Measurements from ENCODE around the gene PCDHGA10. TPM values are rescaled to one million over a fixed set of nuclear protein-coding genes. Genes with fewer than 3 reads are reported as not detected.
"Not testable (repeated sequence)": the region's sequence is repeated elsewhere in the genome, so short reads cannot be mapped to it uniquely, and the experiment has no call there.

The PCDHGA10 gene
- polyA plus RNA-seq, 3 donors from 2014 or later, result 0.43 TPM; not detected in 2

DNA sequence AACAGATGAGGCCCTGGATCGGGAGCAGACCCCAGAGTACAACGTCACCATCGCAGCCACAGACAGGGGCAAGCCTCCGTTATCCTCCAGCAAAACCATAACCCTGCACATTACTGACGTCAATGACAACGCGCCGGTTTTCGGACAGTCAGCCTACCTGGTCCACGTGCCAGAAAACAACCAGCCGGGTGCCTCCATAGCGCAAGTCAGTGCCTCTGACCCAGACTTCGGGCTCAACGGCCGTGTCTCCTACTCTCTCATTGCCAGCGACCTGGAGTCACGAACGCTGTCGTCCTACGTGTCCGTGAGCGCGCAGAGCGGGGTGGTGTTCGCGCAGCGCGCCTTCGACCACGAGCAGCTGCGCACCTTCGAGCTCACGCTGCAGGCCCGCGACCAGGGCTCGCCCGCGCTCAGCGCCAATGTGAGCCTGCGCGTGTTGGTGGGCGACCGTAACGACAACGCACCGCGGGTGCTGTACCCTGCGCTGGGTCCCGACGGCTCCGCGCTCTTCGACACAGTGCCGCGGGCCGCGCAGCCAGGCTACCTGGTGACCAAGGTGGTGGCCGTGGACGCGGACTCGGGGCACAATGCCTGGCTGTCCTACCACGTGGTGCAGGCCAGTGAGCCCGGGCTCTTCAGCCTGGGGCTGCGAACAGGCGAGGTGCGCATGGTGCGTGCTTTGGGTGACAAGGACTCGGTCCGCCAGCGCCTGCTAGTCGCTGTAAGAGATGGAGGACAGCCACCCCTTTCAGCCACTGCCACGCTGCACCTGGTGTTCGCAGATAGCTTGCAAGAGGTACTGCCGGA lies 6.5 kb downstream of the PCDHGA10 start:
- H3K9me3 Mint-ChIP-seq, result peaks cover 12 to 53% (median 37%) of the 10 kb centered on the region in 6 donors

DNA sequence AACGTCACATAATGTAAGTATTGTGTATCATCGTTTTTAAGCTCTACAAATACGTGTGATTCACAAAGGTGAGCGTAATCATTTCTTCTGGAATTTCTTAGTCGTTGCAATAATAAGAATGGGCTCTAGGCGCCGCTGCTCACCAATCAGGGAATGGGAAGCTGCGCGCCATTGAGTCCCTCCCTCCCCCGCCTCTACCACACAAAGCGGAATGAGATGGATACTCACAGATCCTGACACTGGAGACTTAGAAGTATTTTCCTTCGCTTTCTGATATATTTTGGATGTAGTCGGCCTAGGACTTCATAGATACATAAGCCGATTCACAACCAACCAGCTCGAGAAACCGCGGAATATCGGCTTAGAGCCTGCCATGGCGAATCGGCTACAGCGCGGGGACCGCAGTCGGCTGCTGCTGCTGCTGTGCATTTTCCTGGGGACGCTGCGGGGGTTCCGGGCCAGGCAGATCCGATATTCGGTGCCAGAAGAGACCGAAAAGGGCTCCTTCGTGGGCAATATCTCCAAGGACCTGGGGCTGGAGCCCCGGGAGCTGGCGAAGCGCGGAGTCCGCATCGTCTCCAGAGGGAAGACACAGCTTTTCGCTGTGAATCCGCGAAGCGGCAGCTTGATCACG lies 8.2 kb downstream of the PCDHGA10 start, which contains the start of gene PCDHGA11:
Gene PCDHGA11 (plus strand): TSS at position 197 of the 634 bp plus-strand sequence. CDS start 177 bp downstream, at position 374.
- peaks cover 14 to 38% of the 10 kb centered on the region in 2 donors for H3K4me1 Mint-ChIP-seq
- peak within 1 kb of the TSS in 2 of 6 donors; percentile 27 to 61 for H3K27ac Mint-ChIP-seq
- peaks cover 0 to 14% (median 12%) of the 10 kb centered on the region in 3 donors for H3K36me3 Mint-ChIP-seq
- DNase-seq, result peak; percentile 19 to 40 (median 31)
- peak within 1 kb of the TSS; percentile 71 to 89 (median 83) for H3K4me3 Mint-ChIP-seq
- H3K9me3 Mint-ChIP-seq, result peaks cover 12 to 50% (median 36%) of the 10 kb centered on the region in 6 donors
- peaks cover 52 to 66% (median 61%) of the 10 kb centered on the region in 3 donors for H3K27me3 Mint-ChIP-seq (ENCODE audit: low read depth in 3 of 3)

More for the DNA sequence above, 6.5 kb downstream of the PCDHGA10 start:
- DNase-seq, result no peak
- Mint-ChIP-seq H3K27me3 (ENCODE audit: low read depth in 3 of 3) (peaks cover 62 to 70% (median 68%) of the 10 kb centered on the region in 3 donors), H3K36me3 (peaks cover 0 to 18% (median 16%) of the 10 kb centered on the region in 3 donors), H3K4me3 (peak overlapping the region in 1 of 5 donors; percentile 85), H3K27ac (peak overlapping the region in 2 of 6 donors; percentile 41 to 74), H3K4me1 (peaks cover 23 to 53% of the 10 kb centered on the region in 2 donors)

DNA sequence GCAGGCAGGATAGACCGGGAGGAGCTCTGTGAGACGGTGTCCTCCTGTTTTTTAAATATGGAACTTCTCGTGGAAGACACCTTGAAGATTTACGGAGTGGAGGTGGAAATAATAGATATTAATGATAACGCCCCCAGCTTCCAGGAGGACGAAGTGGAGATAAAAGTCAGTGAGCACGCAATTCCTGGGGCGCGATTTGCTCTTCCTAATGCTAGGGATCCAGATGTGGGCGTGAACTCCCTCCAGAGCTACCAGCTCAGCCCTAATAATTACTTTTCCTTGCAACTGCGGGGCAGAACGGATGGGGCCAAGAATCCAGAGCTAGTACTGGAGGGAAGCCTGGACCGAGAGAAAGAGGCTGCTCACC lies 8.7 kb downstream of the PCDHGA10 start:
- peaks cover 0 to 14% (median 12%) of the 10 kb centered on the region in 3 donors for H3K36me3 Mint-ChIP-seq
- H3K27ac Mint-ChIP-seq, result peak overlapping the region in 2 of 6 donors; percentile 27 to 61
- H3K4me1 Mint-ChIP-seq, result peaks cover 14 to 37% of the 10 kb centered on the region in 2 donors
- H3K27me3 Mint-ChIP-seq (ENCODE audit: low read depth in 3 of 3), result peaks cover 49 to 65% (median 61%) of the 10 kb centered on the region in 3 donors
- DNase-seq, result no peak
- peak overlapping the region; percentile 71 to 89 (median 83) for H3K4me3 Mint-ChIP-seq
- peaks cover 12 to 50% (median 36%) of the 10 kb centered on the region in 6 donors for H3K9me3 Mint-ChIP-seq

DNA sequence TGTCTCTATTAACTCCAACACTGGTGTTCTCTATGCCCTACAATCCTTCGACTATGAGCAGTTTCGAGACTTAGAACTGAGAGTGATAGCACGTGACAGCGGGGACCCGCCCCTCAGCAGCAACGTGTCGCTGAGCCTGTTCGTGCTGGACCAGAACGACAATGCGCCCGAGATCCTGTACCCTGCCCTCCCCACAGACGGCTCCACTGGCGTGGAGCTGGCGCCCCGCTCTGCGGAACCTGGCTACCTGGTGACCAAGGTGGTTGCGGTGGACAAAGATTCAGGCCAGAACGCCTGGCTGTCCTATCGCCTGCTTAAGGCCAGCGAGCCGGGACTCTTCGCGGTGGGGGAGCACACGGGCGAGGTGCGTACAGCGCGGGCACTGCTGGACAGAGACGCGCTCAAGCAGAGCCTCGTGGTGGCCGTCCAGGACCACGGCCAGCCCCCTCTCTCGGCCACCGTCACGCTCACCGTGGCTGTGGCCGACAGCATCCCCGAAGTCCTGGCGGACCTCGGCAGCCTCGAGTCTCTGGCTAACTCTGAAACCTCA lies 10.0 kb downstream of the PCDHGA10 start:
- no peak overlapping the region for H3K27ac Mint-ChIP-seq
- peak overlapping the region in 1 of 5 donors; percentile 64 for H3K4me3 Mint-ChIP-seq
- H3K36me3 Mint-ChIP-seq, result peaks cover 0 to 13% (median 11%) of the 10 kb centered on the region in 3 donors
- peaks cover 12 to 45% (median 35%) of the 10 kb centered on the region in 6 donors for H3K9me3 Mint-ChIP-seq
- no peak for DNase-seq
- H3K4me1 Mint-ChIP-seq, result peaks cover 9 to 29% of the 10 kb centered on the region in 2 donors
- H3K27me3 Mint-ChIP-seq (ENCODE audit: low read depth in 3 of 3), result peaks cover 47 to 62% (median 53%) of the 10 kb centered on the region in 3 donors

DNA sequence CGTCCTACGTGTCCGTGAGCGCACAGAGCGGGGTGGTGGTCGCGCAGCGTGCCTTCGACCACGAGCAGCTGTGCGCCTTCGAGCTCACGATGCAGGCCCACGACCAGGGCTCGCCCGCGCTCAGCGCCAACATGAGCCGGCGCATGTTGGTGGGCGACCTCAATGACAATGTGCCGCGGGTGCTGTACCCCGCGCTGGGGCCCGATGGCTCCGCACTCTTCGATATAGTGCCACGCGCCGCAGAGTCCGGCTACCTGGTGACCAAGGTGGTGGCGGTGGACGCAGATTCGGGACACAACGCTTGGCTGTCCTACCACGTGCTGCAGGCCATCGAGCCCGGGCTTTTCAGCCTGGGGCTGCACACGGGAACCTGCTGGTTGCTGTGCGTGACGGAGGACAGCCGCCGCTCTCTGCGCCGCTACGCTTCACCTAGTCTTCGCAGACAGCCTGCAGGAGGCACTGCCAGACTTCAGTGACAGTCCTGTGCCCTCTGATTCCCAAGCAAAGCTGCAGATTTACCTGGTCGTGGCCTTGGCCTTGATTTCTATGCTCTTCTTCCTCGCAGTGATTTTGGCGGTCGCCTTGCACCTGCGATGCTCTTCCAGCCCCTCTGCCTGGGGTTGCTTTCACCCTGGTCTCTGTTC lies 15.1 kb downstream of the PCDHGA10 start:
- H3K27ac Mint-ChIP-seq, result no peak overlapping the region
- peaks cover 18 to 22% of the 10 kb centered on the region in 2 donors for H3K4me1 Mint-ChIP-seq
- H3K4me3 Mint-ChIP-seq, result no peak overlapping the region
- H3K9me3 Mint-ChIP-seq, result peaks cover 10 to 35% (median 24%) of the 10 kb centered on the region in 6 donors
- no peak for DNase-seq
- H3K27me3 Mint-ChIP-seq (ENCODE audit: low read depth in 3 of 3), result peaks cover 33 to 45% (median 35%) of the 10 kb centered on the region in 3 donors
- peaks cover 5 to 14% (median 8%) of the 10 kb centered on the region in 3 donors for H3K36me3 Mint-ChIP-seq

DNA sequence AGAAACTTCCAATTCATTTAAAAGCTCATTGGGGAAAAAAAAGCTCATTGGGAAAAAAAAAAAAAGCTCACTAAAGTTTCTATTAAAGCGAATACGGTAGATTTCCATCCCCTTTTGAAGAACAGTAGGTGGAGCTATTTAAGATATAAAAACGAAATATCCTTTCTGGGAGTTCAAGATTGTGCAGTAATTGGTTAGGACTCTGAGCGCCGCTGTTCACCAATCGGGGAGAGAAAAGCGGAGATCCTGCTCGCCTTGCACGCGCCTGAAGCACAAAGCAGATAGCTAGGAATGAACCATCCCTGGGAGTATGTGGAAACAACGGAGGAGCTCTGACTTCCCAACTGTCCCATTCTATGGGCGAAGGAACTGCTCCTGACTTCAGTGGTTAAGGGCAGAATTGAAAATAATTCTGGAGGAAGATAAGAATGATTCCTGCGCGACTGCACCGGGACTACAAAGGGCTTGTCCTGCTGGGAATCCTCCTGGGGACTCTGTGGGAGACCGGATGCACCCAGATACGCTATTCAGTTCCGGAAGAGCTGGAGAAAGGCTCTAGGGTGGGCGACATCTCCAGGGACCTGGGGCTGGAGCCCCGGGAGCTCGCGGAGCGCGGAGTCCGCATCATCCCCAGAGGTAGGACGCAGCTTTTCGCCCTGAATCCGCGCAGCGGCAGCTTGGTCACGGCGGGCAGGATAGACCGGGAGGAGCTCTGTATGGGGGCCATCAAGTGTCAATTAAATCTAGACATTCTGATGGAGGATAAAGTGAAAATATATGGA lies 17.7 kb downstream of the PCDHGA10 start, which contains the start of gene PCDHGA12:
Gene PCDHGA12 (plus strand): TSS at position 176 of the 782 bp plus-strand sequence. CDS start 253 bp downstream, at position 429.
- peaks cover 32 to 49% (median 36%) of the 10 kb centered on the region in 3 donors for H3K27me3 Mint-ChIP-seq (ENCODE audit: low read depth in 3 of 3)

DNA sequence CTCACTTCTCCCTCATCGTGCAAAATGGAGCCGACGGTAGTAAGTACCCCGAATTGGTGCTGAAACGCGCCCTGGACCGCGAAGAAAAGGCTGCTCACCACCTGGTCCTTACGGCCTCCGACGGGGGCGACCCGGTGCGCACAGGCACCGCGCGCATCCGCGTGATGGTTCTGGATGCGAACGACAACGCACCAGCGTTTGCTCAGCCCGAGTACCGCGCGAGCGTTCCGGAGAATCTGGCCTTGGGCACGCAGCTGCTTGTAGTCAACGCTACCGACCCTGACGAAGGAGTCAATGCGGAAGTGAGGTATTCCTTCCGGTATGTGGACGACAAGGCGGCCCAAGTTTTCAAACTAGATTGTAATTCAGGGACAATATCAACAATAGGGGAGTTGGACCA lies 18.5 kb downstream of the PCDHGA10 start:
- H3K27me3 Mint-ChIP-seq (ENCODE audit: low read depth in 3 of 3), result peaks cover 32 to 45% (median 36%) of the 10 kb centered on the region in 3 donors
- peaks cover 5 to 14% (median 11%) of the 10 kb centered on the region in 3 donors for H3K36me3 Mint-ChIP-seq
- peaks cover 19 to 22% of the 10 kb centered on the region in 2 donors for H3K4me1 Mint-ChIP-seq
- peaks cover 12 to 40% (median 27%) of the 10 kb centered on the region in 6 donors for H3K9me3 Mint-ChIP-seq
- peak overlapping the region; percentile 72 to 89 (median 78) for H3K4me3 Mint-ChIP-seq
- peak overlapping the region in 1 of 6 donors; percentile 57 for H3K27ac Mint-ChIP-seq
- peak in 1 of 3 donors; percentile 12 for DNase-seq

More for the DNA sequence above, 17.7 kb downstream of the PCDHGA10 start, which contains the start of gene PCDHGA12:
- peak within 1 kb of the TSS in 3 of 6 donors; percentile 32 to 63 (median 57) for H3K27ac Mint-ChIP-seq
- H3K9me3 Mint-ChIP-seq, result peaks cover 12 to 40% (median 27%) of the 10 kb centered on the region in 6 donors
- DNase-seq, result peak in 2 of 3 donors; percentile 22 to 42
- H3K4me3 Mint-ChIP-seq, result peak within 1 kb of the TSS; percentile 72 to 89 (median 78)
- peaks cover 5 to 14% (median 11%) of the 10 kb centered on the region in 3 donors for H3K36me3 Mint-ChIP-seq
- H3K4me1 Mint-ChIP-seq, result peaks cover 19 to 22% of the 10 kb centered on the region in 2 donors

DNA sequence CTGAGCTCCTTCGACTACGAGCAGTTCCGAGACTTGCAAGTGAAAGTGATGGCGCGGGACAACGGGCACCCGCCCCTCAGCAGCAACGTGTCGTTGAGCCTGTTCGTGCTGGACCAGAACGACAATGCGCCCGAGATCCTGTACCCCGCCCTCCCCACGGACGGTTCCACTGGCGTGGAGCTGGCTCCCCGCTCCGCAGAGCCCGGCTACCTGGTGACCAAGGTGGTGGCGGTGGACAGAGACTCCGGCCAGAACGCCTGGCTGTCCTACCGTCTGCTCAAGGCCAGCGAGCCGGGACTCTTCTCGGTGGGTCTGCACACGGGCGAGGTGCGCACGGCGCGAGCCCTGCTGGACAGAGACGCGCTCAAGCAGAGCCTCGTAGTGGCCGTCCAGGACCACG lies 19.5 kb downstream of the PCDHGA10 start:
- H3K36me3 Mint-ChIP-seq, result peaks cover 5 to 14% (median 11%) of the 10 kb centered on the region in 3 donors

DNA sequence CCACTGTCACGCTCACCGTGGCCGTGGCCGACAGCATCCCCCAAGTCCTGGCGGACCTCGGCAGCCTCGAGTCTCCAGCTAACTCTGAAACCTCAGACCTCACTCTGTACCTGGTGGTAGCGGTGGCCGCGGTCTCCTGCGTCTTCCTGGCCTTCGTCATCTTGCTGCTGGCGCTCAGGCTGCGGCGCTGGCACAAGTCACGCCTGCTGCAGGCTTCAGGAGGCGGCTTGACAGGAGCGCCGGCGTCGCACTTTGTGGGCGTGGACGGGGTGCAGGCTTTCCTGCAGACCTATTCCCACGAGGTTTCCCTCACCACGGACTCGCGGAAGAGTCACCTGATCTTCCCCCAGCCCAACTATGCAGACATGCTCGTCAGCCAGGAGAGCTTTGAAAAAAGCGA lies 19.9 kb downstream of the PCDHGA10 start:
- Mint-ChIP-seq H3K27me3 (ENCODE audit: low read depth in 3 of 3) (peaks cover 28 to 39% (median 37%) of the 10 kb centered on the region in 3 donors), H3K36me3 (peaks cover 5 to 14% (median 11%) of the 10 kb centered on the region in 3 donors), H3K4me1 (peaks cover 19 to 22% of the 10 kb centered on the region in 2 donors), H3K9me3 (peaks cover 12 to 34% (median 27%) of the 10 kb centered on the region in 6 donors)
- not testable (repeated sequence) for H3K4me3 Mint-ChIP-seq, H3K27ac Mint-ChIP-seq, DNase-seq

More for the DNA sequence above, 19.5 kb downstream of the PCDHGA10 start:
- Mint-ChIP-seq H3K9me3 (peaks cover 12 to 34% (median 27%) of the 10 kb centered on the region in 6 donors), H3K4me1 (peaks cover 19 to 22% of the 10 kb centered on the region in 2 donors), H3K27me3 (ENCODE audit: low read depth in 3 of 3) (peaks cover 28 to 38% (median 36%) of the 10 kb centered on the region in 3 donors), H3K4me3 (peak overlapping the region in 4 of 5 donors; percentile 48 to 84 (median 66))
- H3K27ac Mint-ChIP-seq, DNase-seq: not testable (repeated sequence)

DNA sequence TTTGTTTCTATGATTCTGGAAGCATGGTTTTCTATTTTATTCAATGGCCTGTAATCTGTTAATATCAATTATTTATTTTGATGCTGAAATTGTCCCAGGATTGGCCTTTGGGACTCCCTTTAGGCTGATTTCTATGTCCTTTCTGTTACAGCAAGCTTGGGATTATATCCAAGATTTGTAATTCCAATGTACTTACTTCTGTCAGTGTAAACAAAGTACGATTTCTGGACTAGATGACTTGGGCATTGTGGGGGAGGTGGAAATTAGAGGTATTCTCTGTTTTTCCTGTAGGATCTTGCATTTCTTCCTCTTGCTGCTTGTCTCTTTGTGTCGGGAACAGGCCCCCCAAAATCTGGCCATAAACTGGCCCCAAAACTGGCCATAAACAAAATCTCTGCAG lies 21.2 kb downstream of the PCDHGA10 start:
- H3K36me3 Mint-ChIP-seq, result peaks cover 0 to 11% (median 8%) of the 10 kb centered on the region in 3 donors
- no peak overlapping the region for H3K4me3 Mint-ChIP-seq
- H3K9me3 Mint-ChIP-seq, result peaks cover 12 to 33% (median 23%) of the 10 kb centered on the region in 6 donors
- H3K27ac Mint-ChIP-seq, result no peak overlapping the region
- H3K27me3 Mint-ChIP-seq (ENCODE audit: low read depth in 3 of 3), result peaks cover 23 to 39% (median 36%) of the 10 kb centered on the region in 3 donors
- DNase-seq, result no peak
- peaks cover 19 to 22% of the 10 kb centered on the region in 2 donors for H3K4me1 Mint-ChIP-seq

DNA sequence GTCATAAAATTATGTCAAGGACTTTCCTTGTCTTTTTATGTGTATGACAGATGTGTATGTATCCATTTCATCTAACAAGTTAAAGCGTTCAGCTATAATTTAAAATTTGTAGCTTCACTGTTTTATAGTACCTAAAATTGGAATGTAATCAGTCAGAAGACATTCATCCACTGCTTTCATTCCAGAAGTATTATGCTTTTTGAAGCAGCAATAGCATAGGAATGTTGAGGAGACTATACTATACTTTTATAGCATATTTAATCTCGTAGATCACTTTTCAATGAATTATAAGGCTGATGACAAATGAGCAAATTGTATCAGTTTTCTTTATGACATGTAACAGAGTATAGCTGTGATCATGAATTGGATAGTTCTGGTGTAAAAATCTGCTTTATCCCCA lies 24.4 kb downstream of the PCDHGA10 start:
- H3K4me1 Mint-ChIP-seq, result peaks cover under 1 to 1% of the 10 kb centered on the region in 2 donors
- peaks cover 2 to 12% (median 6%) of the 10 kb centered on the region in 6 donors for H3K9me3 Mint-ChIP-seq
- H3K4me3 Mint-ChIP-seq, result no peak overlapping the region
- H3K36me3 Mint-ChIP-seq, result peaks cover 0 to 3% (median 0%) of the 10 kb centered on the region in 3 donors
- no peak for DNase-seq
- no peak overlapping the region for H3K27ac Mint-ChIP-seq
- H3K27me3 Mint-ChIP-seq (ENCODE audit: low read depth in 3 of 3), result peaks cover 4 to 19% (median 18%) of the 10 kb centered on the region in 3 donors
